Stimulated activated CD8-positive, alpha-beta memory T cell treated with anti-CD3 and anti-CD28 coated beads, Interleukin-4, amount 100 ng/mL, for 48 hours (primary cell): ENCODE measurements around the gene ESPL1.
"Not testable (repeated sequence)": the region's sequence is repeated elsewhere in the genome, so short reads cannot be mapped to it uniquely, and the experiment has no call there.

Experiments
- DNase-seq: peaks from one replicate; pipeline ENCODE4 v3.0.0-alpha.2; 2020

The ESPL1 gene

GRCh38 chr12:53302903-53303302 is 34.8 kb downstream of the ESPL1 start:
- DNase-seq: no peak

GRCh38 chr12:53306826-53307225 is 38.7 kb downstream of the ESPL1 start:
- DNase-seq: no peak

- DNase-seq: no peak
Measured at GRCh38 chr12:53308276-53308675, 40.2 kb downstream of the ESPL1 start.

DNA sequence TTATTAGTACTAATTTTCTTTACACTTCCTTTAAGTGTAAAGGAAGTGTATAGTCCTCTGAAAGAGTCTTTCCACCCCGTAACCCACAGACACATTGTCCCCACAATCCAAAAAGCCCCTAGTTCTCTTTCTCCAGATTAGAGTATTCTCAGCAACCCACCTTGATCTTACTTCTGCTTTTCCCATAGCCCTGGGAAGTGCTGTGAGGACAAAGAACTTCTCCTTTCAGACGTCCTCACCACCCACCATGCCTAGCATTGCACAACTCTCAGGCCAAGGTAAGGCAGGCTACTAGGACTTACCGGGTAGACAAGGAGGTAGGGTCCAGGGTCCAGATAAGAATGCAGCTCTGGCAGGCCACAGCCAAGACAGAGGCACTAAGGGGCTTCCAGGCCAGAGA is 45.9 kb downstream of the ESPL1 start:
- no peak for DNase-seq

GRCh38 chr12:53320352-53321195 is 52.5 kb downstream of the ESPL1 start:
- no peak for DNase-seq

DNA sequence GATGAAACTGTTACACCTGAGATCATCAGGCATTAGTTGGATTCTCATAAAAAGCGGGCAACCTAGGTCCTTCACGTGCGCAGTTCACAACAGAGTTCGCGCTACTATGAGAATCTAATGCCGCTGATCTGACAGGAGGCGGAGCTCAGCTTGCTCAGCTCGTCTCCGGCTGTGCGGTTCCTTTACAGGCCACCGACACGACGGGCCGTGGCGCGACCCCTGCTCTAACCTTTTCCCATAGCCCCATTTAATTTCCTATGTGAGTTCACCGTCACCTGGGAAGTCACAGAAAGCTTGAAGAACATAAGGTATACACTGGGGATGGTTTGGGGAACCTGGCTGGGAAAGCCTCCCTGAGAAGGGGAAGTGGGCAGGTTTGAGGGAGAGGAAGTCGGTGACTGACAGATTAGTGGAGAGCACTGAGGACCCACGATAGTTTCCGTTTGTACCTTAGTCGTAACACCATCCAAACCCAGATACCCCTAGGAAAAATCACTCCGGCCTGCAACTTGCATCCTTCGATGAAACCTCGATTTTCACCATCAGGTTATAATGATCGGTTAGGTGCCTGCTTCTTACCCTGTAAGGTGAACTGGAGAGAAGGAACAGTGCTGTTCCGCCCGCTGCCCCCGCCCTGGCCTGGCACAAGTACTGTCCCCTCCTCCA is 56.1 kb downstream of the ESPL1 start:
- peak; percentile 73 for DNase-seq

DNA sequence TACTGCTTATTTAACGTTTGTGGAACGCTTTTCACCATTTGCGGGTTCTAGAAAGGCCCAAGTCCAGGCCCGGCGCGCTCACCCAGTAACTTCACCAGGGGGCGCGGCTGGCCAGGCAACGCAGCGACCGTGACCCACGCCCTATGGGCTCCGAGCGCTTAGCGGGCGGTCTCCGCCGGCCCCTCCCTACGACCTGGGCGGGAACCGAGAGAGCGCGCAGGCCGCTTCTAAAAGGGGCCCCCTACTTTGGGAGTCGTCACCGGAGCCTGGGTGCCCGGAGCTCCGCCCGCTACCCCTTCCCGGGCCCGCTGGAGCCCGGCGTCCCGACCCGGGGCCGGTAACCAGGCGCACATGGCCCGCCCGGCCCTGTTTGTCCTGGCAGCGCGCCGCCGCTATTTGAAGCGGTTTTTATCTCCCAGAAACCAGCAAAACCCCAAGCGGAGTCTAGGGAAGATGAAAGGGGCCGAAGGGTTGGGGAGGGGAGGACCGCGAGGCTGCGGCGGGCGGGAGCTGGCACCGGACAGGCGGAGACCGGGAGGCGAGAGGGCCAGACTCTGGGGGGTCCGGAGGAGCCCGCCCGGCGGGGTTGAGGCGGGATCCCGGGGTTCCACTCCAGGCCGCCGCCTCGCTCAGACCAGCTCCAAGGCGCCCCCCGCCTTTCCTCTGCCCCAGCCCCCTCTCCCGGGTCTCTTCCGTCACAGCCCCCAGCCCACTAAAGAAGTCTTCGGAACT is 56.8 kb downstream of the ESPL1 start:
- peak; percentile 93 for DNase-seq

GRCh38 chr12:53325511-53326061 is 57.5 kb downstream of the ESPL1 start:
- peak; percentile 47 for DNase-seq

- DNase-seq: no peak
Measured at GRCh38 chr12:53326460-53327185, 58.5 kb downstream of the ESPL1 start.

- DNase-seq: no peak
Measured at GRCh38 chr12:53327435-53328042, 59.4 kb downstream of the ESPL1 start.

DNA sequence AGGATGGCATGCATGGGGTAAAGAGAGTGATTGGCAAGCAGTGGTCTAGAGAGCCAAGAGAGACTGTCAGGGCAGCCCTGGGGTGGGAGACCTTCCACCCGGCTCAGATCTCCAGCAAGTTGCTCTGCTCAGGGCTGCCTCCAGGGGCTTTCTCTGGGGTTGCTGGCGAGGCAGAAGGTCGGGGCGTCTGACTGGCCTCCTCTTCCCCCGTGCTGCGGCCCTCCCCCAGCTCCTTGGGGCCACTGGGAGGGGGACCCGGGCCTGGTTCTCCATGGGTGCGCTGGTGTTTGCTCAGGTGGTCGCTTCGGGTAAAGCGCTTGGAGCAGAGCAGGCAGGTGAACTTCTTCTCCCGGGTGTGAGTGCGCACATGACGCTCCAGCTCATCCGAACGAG is 59.9 kb downstream of the ESPL1 start:
- DNase-seq: no peak

GRCh38 chr12:53330671-53331070 is 62.6 kb downstream of the ESPL1 start:
- DNase-seq: no peak

- not testable (repeated sequence) for DNase-seq
Measured at GRCh38 chr12:53332339-53332738, 64.2 kb downstream of the ESPL1 start.

DNA sequence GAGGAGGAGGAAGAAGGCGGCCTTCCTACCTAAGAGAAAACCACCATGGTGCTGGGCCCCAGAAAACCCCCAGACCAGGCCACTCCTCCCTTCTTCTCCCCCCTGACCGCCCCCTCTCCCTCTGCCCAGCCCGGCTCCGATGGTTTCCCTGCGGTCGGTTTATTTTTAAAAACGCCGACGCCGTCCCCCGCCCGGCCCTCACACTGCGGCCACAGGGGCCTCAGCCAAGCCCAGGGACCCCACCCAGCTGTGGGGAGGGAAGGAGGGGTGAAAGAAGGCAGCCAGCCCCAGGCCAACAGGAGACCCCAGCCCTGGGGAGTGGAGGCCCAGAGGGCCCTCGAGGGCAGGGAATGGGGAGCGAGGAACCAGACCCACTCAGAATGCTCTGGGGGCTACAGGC is 64.6 kb downstream of the ESPL1 start:
- no peak for DNase-seq

GRCh38 chr12:53333289-53333688 is 65.2 kb downstream of the ESPL1 start:
- no peak for DNase-seq

DNA sequence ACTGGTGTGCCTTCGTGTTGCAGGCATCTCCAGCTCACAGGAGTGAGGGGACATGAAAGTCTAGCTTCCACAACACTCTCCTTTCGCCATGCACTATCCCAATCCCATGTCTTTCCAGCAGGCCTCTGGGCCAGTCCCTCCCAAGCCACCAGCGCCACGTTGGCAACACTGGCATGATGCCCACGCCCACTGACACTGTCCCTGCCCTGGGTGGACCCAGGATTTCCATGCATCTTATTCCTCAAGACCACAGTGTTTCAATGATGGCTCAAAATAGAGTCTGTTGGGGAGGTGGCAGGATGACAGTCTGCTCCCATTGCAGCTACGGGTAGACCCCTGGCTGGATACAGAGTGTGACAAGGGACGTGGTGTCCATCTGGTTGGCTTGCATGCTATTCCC is 65.7 kb downstream of the ESPL1 start:
- DNase-seq: no peak

DNA sequence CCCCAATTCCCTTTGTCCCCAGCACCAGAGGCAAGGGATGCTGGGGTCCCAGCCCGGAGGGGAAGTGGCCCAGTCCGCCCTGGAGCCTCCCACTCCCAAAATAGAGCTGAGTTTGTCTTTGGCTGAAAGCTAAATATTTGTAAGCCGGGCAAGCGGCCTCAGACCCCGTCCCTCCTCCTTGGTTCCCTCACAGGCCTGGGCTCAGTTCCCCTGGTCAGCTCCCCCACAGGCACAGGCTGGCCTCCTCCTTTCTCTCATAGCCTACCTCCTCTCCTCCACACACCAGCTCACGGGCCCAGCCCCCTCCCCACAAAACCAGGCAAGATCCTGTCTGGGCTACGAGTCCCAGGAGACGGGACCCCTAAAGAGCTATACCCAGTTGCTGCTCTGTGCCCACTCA is 66.7 kb downstream of the ESPL1 start:
- DNase-seq: no peak

DNA sequence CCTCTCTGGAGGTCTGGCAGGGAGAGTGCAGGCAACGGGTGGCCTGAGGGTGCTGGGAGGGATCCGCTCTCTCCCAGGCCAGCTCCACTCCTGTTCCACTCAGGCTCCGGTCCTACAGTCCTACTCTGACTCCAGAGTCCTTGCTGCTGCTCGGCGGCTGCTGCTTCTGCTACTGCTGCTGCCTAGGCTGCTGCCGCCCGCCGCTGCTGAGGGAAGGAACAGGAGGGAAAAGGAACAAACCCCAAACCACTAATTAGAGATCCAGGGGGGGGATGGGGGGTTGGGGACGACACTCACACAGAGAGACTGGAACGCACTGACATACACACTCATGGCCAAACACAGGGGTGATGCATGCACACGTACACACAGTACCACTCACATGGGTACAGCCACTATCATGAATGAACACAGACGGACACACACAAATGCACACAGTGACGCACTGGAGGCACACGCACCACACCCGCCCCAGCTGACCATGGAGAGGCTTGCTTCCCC is 68.1 kb downstream of the ESPL1 start, which contains the start of gene SP7:
Gene SP7, minus strand, starts transcription at position 174 of the 501 bp plus-strand sequence. CDS start 708 bp downstream, outside the sequence.
- no peak for DNase-seq

DNA sequence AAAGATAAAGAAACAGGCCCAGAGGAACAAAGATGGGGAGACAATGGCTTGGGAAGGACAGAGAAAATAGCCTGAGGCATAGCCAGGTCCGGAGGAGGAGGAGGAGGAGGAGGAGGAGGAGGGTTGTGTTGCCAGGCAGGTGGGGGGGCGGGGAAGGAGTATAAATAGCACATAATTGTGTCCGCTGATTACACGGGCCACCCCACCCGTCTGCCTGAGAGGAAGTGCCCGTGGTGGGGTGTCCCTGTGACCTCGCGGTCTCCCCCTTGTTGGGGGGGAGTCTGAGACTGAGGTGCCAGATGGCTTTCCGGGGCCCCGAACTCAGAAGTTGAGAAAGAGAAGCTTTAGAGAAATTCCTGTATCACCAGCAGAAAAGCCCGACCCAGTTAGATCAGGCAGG is 69.9 kb downstream of the ESPL1 start:
- no peak for DNase-seq

DNA sequence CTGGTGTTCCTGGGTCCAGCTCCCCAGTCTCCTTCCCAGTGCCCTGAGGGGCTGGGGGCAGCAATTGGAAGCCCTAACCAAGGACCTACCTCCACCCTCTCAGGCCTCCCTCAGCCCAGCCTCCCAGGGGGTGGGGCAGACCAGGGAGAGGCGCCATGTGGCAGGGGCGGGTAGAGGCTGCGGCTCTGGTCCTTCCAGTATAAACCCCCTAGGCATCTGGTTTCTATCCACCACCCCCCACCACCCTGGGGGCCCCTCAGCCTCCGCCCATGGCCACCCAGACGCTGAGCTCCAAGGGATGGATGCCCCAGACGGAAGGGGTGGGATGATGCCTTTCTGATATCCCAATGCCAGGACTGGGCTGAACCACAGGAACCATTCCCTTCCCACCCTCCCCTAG is 70.8 kb downstream of the ESPL1 start:
- no peak for DNase-seq

- no peak for DNase-seq
Measured at GRCh38 chr12:53340398-53340797, 72.3 kb downstream of the ESPL1 start.
